Vagina (tissue), 2 donors: ENCODE data around the gene LRRC70.

ENCODE experiments used
- POLR2A ChIP-seq, 2 donors: fragments of 450-650 bp; IDR thresholded peaks; one replicate each; pipeline ENCODE4 v1.6.1; 2017; ENCODE audit warnings: antibody characterized with exemption in 2 of 2, mild to moderate bottlenecking in 2 of 2, moderate library complexity in 2 of 2
- TF ChIP-seq, protein P1 (sequence below), 3 experiments: fragments of 450-650 bp in 2 of 3; fragments of 200-600 bp in 1 of 3; sonication (generic) in 1 of 3; IDR thresholded peaks; one replicate each; pipeline ENCODE4 v1.5.1; 2017 to 2019; ENCODE audit warnings: antibody characterized with exemption in 3 of 3, mild to moderate bottlenecking in 2 of 3, moderate library complexity in 2 of 3

DNA sequence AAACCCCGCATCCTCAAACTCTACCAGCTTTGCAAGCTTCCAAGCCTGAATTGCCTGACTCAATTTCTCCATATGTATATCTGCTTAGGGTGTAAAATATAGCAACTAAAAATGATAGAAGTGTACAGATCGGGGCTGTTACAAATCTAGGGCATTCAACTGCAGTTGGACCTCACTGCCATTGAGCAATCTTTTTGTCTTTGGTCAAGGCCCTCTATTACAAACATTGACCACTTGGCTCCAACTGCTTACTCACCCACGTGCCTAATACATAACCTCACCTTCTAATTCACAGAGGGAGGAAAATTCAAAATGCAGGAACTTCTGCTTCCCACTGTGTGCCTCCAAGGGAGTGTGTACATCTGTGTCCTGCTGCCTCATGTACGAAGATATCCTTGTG is 10.0 kb downstream of the LRRC70 start:
- TF ChIP-seq, protein P1, sequence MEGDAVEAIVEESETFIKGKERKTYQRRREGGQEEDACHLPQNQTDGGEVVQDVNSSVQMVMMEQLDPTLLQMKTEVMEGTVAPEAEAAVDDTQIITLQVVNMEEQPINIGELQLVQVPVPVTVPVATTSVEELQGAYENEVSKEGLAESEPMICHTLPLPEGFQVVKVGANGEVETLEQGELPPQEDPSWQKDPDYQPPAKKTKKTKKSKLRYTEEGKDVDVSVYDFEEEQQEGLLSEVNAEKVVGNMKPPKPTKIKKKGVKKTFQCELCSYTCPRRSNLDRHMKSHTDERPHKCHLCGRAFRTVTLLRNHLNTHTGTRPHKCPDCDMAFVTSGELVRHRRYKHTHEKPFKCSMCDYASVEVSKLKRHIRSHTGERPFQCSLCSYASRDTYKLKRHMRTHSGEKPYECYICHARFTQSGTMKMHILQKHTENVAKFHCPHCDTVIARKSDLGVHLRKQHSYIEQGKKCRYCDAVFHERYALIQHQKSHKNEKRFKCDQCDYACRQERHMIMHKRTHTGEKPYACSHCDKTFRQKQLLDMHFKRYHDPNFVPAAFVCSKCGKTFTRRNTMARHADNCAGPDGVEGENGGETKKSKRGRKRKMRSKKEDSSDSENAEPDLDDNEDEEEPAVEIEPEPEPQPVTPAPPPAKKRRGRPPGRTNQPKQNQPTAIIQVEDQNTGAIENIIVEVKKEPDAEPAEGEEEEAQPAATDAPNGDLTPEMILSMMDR (IDR thresholded peaks at IDR 0.05) = no peak
- TF ChIP-seq POLR2A (IDR thresholded peaks at IDR 0.05) = no peak
